Hindlimb muscle (tissue), 1 donor: Measurements from ENCODE around the gene ANKS6. TPM values are rescaled to one million over a fixed set of nuclear protein-coding genes. Genes with fewer than 3 reads are reported as not detected.

Experiments used
- DNase-seq: peaks from one replicate; pipeline ENCODE4 v3.0.0-alpha.2; 2013
- polyA plus RNA-seq: library from polyadenylated mRNA; unstranded; fragments of 120-200 nt; gene quantifications from one replicate; pipeline ENCODE4 v1.2.1, GENCODE V29; 2013; ENCODE audit not compliant: insufficient read length

ANKS6 gene
- polyA plus RNA-seq, 1 donor: 14.8 TPM

- no peak for DNase-seq
Measured at GRCh38 chr9:98811051-98811650, 14.8 kb upstream of the ANKS6 start.

GRCh38 chr9:98810102-98810842 lies 13.9 kb upstream of the ANKS6 start:
- no peak for DNase-seq

- DNase-seq: no peak
Measured at GRCh38 chr9:98809311-98810101, 13.2 kb upstream of the ANKS6 start.

- no peak for DNase-seq
Measured at GRCh38 chr9:98808875-98809274, 12.5 kb upstream of the ANKS6 start.

- DNase-seq: no peak
Measured at GRCh38 chr9:98808411-98808815, 12.1 kb upstream of the ANKS6 start.

GRCh38 chr9:98807814-98808195 lies 11.4 kb upstream of the ANKS6 start:
- DNase-seq: no peak

- peak; percentile 42 for DNase-seq
Measured at GRCh38 chr9:98807070-98807813, 10.9 kb upstream of the ANKS6 start, which contains the start of gene GALNT12. GALNT12 (plus strand) TSS chr9:98807670; CDS start chr9:98807699, 29 bp downstream.

- DNase-seq: no peak
Measured at GRCh38 chr9:98806394-98807035, 10.2 kb upstream of the ANKS6 start.

- no peak for DNase-seq
Measured at GRCh38 chr9:98805506-98806272, 9.3 kb upstream of the ANKS6 start.

GRCh38 chr9:98804083-98804482 lies 7.7 kb upstream of the ANKS6 start:
- DNase-seq: no peak

- no peak for DNase-seq
Measured at GRCh38 chr9:98801969-98802371, 5.6 kb upstream of the ANKS6 start.

GRCh38 chr9:98801561-98801960 lies 5.2 kb upstream of the ANKS6 start:
- no peak for DNase-seq

GRCh38 chr9:98798254-98798653 lies 1.9 kb upstream of the ANKS6 start:
- no peak for DNase-seq

- DNase-seq: no peak
Measured at GRCh38 chr9:98797491-98797890, 1.1 kb upstream of the ANKS6 start.

- DNase-seq: no peak
Measured at GRCh38 chr9:98795970-98796363, 388 bp downstream of the ANKS6 start.

- no peak for DNase-seq
Measured at GRCh38 chr9:98795295-98795955, 930 bp downstream of the ANKS6 start.

GRCh38 chr9:98794802-98795201 lies 1.6 kb downstream of the ANKS6 start:
- no peak for DNase-seq

GRCh38 chr9:98793031-98793430 lies 3.3 kb downstream of the ANKS6 start:
- no peak for DNase-seq

- no peak for DNase-seq
Measured at GRCh38 chr9:98791608-98792490, 4.5 kb downstream of the ANKS6 start.
